Keratinocyte (primary cell): Measurements from ENCODE around the gene PRKCH. TPM values are rescaled to one million over a fixed set of nuclear protein-coding genes. Genes with fewer than 3 reads are reported as not detected.

ENCODE experiments used
- DNase-seq: peaks from one replicate; pipeline ENCODE4 v3.0.0-alpha.2; 2011; ENCODE audit warnings: low read depth, missing footprints, low spot score
- FAIRE-seq: peaks from 2 replicates; lab custom pipeline; 2011; peaks lifted over from hg19 to GRCh38; lab: Jason Lieb, UNC
- H2AFZ ChIP-seq: 2 replicates; pipeline ENCODE4 v1.6.0; 2012; ENCODE audit warnings: low read length, control low read depth, inconsistent platforms; ENCODE audit not compliant: control insufficient read depth
- H3K27ac ChIP-seq: 2 replicates; pipeline ENCODE4 v1.5.1; 2011; ENCODE audit warnings: low read length; ENCODE audit not compliant: control insufficient read depth, insufficient read depth
- H3K27me3 ChIP-seq: 3 replicates; pipeline ENCODE4 v1.6.0; 2011; ENCODE audit warnings: low read length; ENCODE audit not compliant: control insufficient read depth, insufficient read depth; ENCODE audit errors: extremely low read depth
- H3K36me3 ChIP-seq, 2 experiments: 2 replicates in 1 of 2; 3 replicates in 1 of 2; pipeline ENCODE4 v1.5.1; 2011; ENCODE audit warnings: low read length in 2 of 2, mild to moderate bottlenecking in 1 of 2; ENCODE audit not compliant: control insufficient read depth in 2 of 2, insufficient read depth in 2 of 2; ENCODE audit errors: extremely low read depth in 1 of 2
- H3K4me1 ChIP-seq: 3 replicates; pipeline ENCODE4 v1.5.1; 2011; ENCODE audit warnings: low read length; ENCODE audit not compliant: control insufficient read depth, insufficient read depth; ENCODE audit errors: extremely low read depth
- H3K4me2 ChIP-seq: 3 replicates; pipeline ENCODE4 v1.6.0; 2011; ENCODE audit warnings: low read depth, low read length; ENCODE audit not compliant: control insufficient read depth, insufficient read depth; ENCODE audit errors: extremely low read depth
- H3K4me3 ChIP-seq, 3 experiments: fragments of 200-600 bp in 1 of 3; sonication (generic) in 1 of 3; 2 replicates in 2 of 3; 3 replicates in 1 of 3; pipeline ENCODE4 v1.5.1; 2011 to 2016; ENCODE audit warnings: low read length in 3 of 3, mild to moderate bottlenecking in 3 of 3, control low read depth in 2 of 3, inconsistent platforms in 1 of 3, low read depth in 1 of 3, mixed read lengths in 1 of 3, mixed run types in 1 of 3, moderate library complexity in 1 of 3; ENCODE audit not compliant: control insufficient read depth in 2 of 3, insufficient read depth in 2 of 3; ENCODE audit errors: extremely low read depth in 1 of 3
- H3K79me2 ChIP-seq: 2 replicates; pipeline ENCODE4 v1.6.0; 2012; ENCODE audit warnings: low read length; ENCODE audit not compliant: control insufficient read depth, insufficient read depth
- H3K9ac ChIP-seq: 3 replicates; pipeline ENCODE4 v1.6.0; 2011; ENCODE audit warnings: low read length; ENCODE audit not compliant: control insufficient read depth, insufficient read depth; ENCODE audit errors: extremely low read depth
- H3K9me1 ChIP-seq: 3 replicates; pipeline ENCODE4 v1.6.0; 2011; ENCODE audit warnings: low read length; ENCODE audit not compliant: control insufficient read depth, insufficient read depth; ENCODE audit errors: extremely low read depth
- H3K9me3 ChIP-seq: 2 replicates; pipeline ENCODE4 v1.5.1; 2012; ENCODE audit warnings: low read depth, low read length; ENCODE audit not compliant: control insufficient read depth
- H4K20me1 ChIP-seq: 3 replicates; pipeline ENCODE4 v1.6.0; 2011; ENCODE audit warnings: low read length; ENCODE audit not compliant: control insufficient read depth, insufficient read depth; ENCODE audit errors: extremely low read depth
- CTCF ChIP-seq, 3 experiments: IDR thresholded peaks in 1 of 3; conservative IDR thresholded peaks in 1 of 3; optimal IDR thresholded peaks in 1 of 3; 2 replicates in 2 of 3; 3 replicates in 1 of 3; pipeline versions ENCODE3 to v1.5.1; 2011; ENCODE audit warnings: low read length in 3 of 3, mild to moderate bottlenecking in 3 of 3, moderate library complexity in 2 of 3, control low read depth in 1 of 3, inconsistent platforms in 1 of 3; ENCODE audit not compliant: insufficient read depth in 2 of 3; ENCODE audit errors: extremely low read depth in 1 of 3
- EZH2 ChIP-seq: IDR thresholded peaks from one replicate; pipeline ENCODE4 v1.6.1; 2012; ENCODE audit warnings: inconsistent platforms, mild to moderate bottlenecking, low read length, moderate library complexity
- dilution Hi-C: fragments of 300-500 bp; cut with MboI; formaldehyde crosslinking; loops from one replicate; pipeline ENCODE4 v1.7.0; 2020; ENCODE audit warnings: low sequenced_read_pairs; ENCODE audit not compliant: extremely low pct_ligation_motif_present
- polyA plus RNA-seq, 5 experiments: library from polyadenylated mRNA; depleted of rRNA in 3 of 5; stranded (reverse) in 3 of 5; stranded (forward) in 1 of 5; unstranded in 1 of 5; fragments of >200 nt; gene quantifications; 1 replicate in 1 of 5; 2 replicates in 3 of 5; 3 replicates in 1 of 5; pipeline versions ENCODE4 v1.2.1 to v1.2.3, GENCODE V29; 2011 to 2012; ENCODE audit warnings: missing spikeins in 2 of 5, low read depth in 1 of 5, low replicate concordance in 1 of 5

The PRKCH gene
- polyA plus RNA-seq, 1 donor (not counting 4 experiments of a cell fraction or from before 2014, with no cell fraction given) = 13.7 TPM

- FAIRE-seq (no peak), DNase-seq (no peak)
Observed at GRCh38 chr14:61395115-61395725, 73.8 kb downstream of the PRKCH start.

DNA sequence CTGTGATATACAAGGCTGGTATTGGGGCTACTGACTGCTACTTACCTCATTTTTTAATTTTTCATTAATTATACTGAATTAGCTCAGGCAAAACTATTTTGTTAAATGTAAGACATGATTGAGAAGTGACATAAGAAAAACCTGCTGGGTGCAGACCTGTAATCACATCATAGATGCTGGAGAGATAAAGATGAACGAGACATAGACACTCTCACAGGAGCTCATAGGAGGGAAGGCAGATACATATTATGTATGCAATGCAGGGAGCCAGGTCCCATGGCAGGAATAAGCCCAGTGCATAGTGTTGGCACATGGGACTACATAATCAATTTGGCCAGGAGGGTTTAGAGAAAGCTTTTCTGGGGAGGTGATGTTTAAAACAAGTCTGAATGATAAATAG, 74.9 kb downstream of the PRKCH start:
- Histone ChIP-seq H3K36me3 (no peaks in the 10 kb centered on the region), H3K4me2 (no peak overlapping the region), H4K20me1 (no peaks in the 10 kb centered on the region), H3K9ac (no peak overlapping the region), H2AFZ (no peak overlapping the region), H3K27ac (no peak overlapping the region), H3K79me2 (no peaks in the 10 kb centered on the region), H3K4me3 (no peak overlapping the region), H3K4me1 (peaks cover 3% of the 10 kb centered on the region), H3K9me1 (no peaks in the 10 kb centered on the region), H3K27me3 (no peaks in the 10 kb centered on the region), H3K9me3 (no peaks in the 10 kb centered on the region)
- dilution Hi-C loops = no loop called here
- TF ChIP-seq EZH2 = no peak
- no peak for TF ChIP-seq CTCF (optimal IDR thresholded peaks at IDR 0.05 in 1 of 3, IDR thresholded peaks at IDR 0.05 in 1 of 3, conservative IDR thresholded peaks at IDR 0.05 in 1 of 3; ENCODE audit: extremely low read depth in 1 of 3, insufficient read depth in 2 of 3, low read length in 3 of 3)
- DNase-seq = no peak
- no peak for FAIRE-seq

More at GRCh38 chr14:61395115-61395725, 73.8 kb downstream of the PRKCH start:
- H3K4me1 ChIP-seq = peaks cover 3% of the 10 kb centered on the region
- H4K20me1 ChIP-seq = no peaks in the 10 kb centered on the region
- no peaks in the 10 kb centered on the region for H3K9me3 ChIP-seq
- no peak overlapping the region for H3K4me2 ChIP-seq
- dilution Hi-C loops = no loop called here
- H3K9ac ChIP-seq = no peak overlapping the region
- no peaks in the 10 kb centered on the region for H3K27me3 ChIP-seq
- H3K79me2 ChIP-seq = no peaks in the 10 kb centered on the region
- H3K4me3 ChIP-seq = no peak overlapping the region
- H3K27ac ChIP-seq = no peak overlapping the region
- no peaks in the 10 kb centered on the region for H3K9me1 ChIP-seq
- H3K36me3 ChIP-seq = no peaks in the 10 kb centered on the region
- TF ChIP-seq CTCF (optimal IDR thresholded peaks at IDR 0.05 in 1 of 3, IDR thresholded peaks at IDR 0.05 in 1 of 3, conservative IDR thresholded peaks at IDR 0.05 in 1 of 3; ENCODE audit: extremely low read depth in 1 of 3, insufficient read depth in 2 of 3, low read length in 3 of 3) (no peak), EZH2 (no peak)
- no peak overlapping the region for H2AFZ ChIP-seq
